Transverse colon (tissue), 4 donors: ENCODE measurements around the gene DMAP1. TPM values are rescaled to one million over a fixed set of nuclear protein-coding genes. Genes with fewer than 3 reads are reported as not detected.

Source experiments
- DNase-seq: peaks from one replicate; pipeline ENCODE4 v3.0.0-alpha.2; 2019
- H3K27ac ChIP-seq, 4 donors: fragments of 200-600 bp; sonication (generic); 2 replicates each; pipeline ENCODE4 v1.5.1; 2016 to 2018; ENCODE audit warnings: inconsistent platforms in 4 of 4
- H3K27me3 ChIP-seq: fragments of 200-600 bp; sonication (generic); 2 replicates; pipeline ENCODE4 v1.5.1; 2017; ENCODE audit warnings: inconsistent platforms
- H3K36me3 ChIP-seq, 4 donors: fragments of 200-600 bp; sonication (generic); 2 replicates each; pipeline ENCODE4 v1.5.1; 2017 to 2019; ENCODE audit warnings: inconsistent platforms in 4 of 4
- H3K4me1 ChIP-seq, 4 donors: fragments of 200-600 bp; sonication (generic); 2 replicates each; pipeline ENCODE4 v1.5.1; 2017 to 2020; ENCODE audit warnings: inconsistent platforms in 4 of 4
- H3K4me3 ChIP-seq, 4 donors: fragments of 200-600 bp; sonication (generic); 1 replicate in 1 of 4; 2 replicates in 3 of 4; pipeline versions ENCODE4 v1.5.1 to v1.6.1; 2017 to 2019; ENCODE audit warnings: inconsistent platforms in 4 of 4
- H3K9me3 ChIP-seq, 2 donors: fragments of 200-600 bp; sonication (generic); 2 replicates each; pipeline ENCODE4 v1.5.1; 2017 to 2019; ENCODE audit warnings: inconsistent platforms in 2 of 2
- EP300 ChIP-seq: sonication (generic); formaldehyde crosslinking; IDR thresholded peaks from one replicate; pipeline ENCODE4 v1.6.1; 2017; ENCODE audit warnings: antibody characterized with exemption, low read depth
- POLR2A ChIP-seq: fragments of 450-650 bp; IDR thresholded peaks from one replicate; pipeline ENCODE4 v1.6.1; 2016; ENCODE audit warnings: antibody characterized with exemption, mild to moderate bottlenecking, moderate library complexity
- POLR2AphosphoS5 ChIP-seq, 3 donors: sonication (generic); formaldehyde crosslinking; IDR thresholded peaks; one replicate each; pipeline ENCODE4 v1.6.1; 2016; ENCODE audit warnings: antibody characterized with exemption in 3 of 3
- WGBS, 2 donors: methylation state at CpG; one replicate each; pipeline ENCODE4 v1.1.5; 2018; ENCODE audit warnings: low coverage in 1 of 2; 5-methylcytosine and 5-hydroxymethylcytosine counted together
- in situ Hi-C, 4 donors: fragments of 200-750 bp; cut with MboI; loops; one replicate each; pipeline versions ENCODE4 v1.15.0 to v1.15.1; 2017; ENCODE audit warnings: low sequenced_read_pairs in 3 of 4, low pct_ligation_motif_present in 1 of 4, low pct_unique_long_range_greater_than_20kb in 1 of 4
- intact Hi-C: fragments of 100-400 bp; cut with DNase I; formaldehyde crosslinking; loops from one replicate; pipeline ENCODE4 v1.15.1; 2023; ENCODE audit warnings: low total_unique reads
- total RNA-seq, 4 donors: library from RNA; depleted of rRNA; stranded (reverse); fragments of >200 nt; gene quantifications; one replicate each; pipeline ENCODE4 v1.1.0, GENCODE V29; 2016
- TF ChIP-seq, protein P1 (sequence below), 5 experiments: fragments of 200-600 bp in 3 of 5; fragments of 450-650 bp in 2 of 5; sonication (generic) in 3 of 5; IDR thresholded peaks; 1 replicate in 2 of 5; 2 replicates in 3 of 5; pipeline ENCODE4 v1.5.1; 2016 to 2017; ENCODE audit warnings: antibody characterized with exemption in 5 of 5, inconsistent platforms in 3 of 5, mild to moderate bottlenecking in 2 of 5, moderate library complexity in 1 of 5

The DMAP1 gene
- total RNA-seq, 4 donors from 2014 or later, result 57.8 to 130 (median 93.6) TPM

DNA sequence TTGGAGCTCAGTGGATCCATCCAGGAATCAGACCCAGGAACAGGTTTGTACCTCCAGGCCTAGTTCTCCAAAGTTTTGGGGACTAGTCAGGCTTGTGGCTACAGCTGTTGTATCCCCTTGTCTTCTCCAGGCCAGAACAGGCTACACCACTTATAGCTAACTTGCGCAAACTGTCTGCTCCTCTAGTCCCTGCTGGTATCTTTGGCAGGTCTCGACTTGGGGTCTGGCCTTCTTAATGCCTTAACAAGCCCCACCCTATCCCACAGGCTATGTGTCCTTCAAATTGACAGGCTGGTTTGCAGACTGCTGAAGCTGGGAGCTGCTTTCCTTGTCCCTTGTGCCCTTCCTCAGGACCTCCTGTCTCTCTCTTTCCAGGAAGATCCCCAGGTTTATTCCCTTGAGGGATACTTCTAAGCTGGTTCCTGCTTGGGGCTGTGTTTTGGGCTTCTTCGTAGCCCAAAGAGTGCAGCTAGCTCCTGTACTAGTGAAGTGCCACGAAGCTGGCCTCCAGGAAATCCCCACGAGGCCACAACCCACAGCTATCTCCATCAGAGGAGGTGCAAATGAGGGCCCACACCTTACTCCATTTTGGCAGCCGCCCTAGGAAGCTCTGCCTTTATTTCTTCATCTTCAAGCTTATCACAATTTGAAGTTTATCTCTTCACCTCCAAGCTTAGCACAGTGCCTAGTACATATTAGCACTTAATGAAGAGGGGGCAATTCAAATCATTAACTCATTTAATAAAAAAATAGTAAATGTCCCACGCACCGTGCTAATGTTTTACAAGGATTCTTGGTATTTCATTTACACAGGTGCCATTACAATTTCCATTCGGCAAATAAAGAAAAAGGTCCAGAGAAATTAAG lies 683 bp upstream of the DMAP1 start:
- intact Hi-C loops, result no loop called here

DNA sequence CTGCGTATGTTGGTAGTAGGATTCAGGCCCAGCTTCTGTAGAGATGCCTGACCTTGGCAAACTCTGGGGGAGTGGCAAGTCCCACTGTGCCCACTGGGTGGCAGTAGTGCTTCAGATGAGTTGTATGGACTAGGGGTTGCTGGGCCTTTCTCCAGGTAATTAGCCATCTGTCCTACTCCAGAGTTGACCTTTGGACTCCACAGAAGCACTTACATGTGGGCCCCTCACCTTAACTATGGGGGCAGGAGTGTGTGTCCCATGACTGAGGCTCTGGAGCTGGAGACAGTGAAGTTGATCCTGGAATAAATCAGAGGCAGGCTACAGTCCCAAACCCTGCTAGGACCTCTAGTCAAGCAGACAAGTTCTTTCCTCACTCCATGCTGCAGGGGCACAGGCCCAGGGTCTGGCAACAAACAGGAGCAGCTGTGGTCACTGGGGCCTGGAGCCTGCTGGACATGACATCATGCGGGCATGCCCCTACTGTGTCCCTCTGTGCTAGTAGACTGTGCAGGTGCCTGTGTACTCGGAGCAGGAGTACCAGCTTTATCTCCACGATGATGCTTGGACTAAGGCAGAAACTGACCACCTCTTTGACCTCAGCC lies 4.6 kb downstream of the DMAP1 start:
- in situ Hi-C loops (loop anchor here (10.0 to 25.0 kb wide), 4 partner anchors 94 to 369 kb away; no protein-coding TSS in a partner anchor), intact Hi-C loops (loop anchor here (5.0 kb wide), 2 partner anchors 99 to 374 kb away; no protein-coding TSS in a partner anchor)
- peak; percentile 88 for DNase-seq
- TF ChIP-seq POLR2A (no peak), POLR2AphosphoS5 (IDR thresholded peaks at IDR 0.05) (peak in 2 of 3 donors; percentile 13 to 20)
- TF ChIP-seq, protein P1, sequence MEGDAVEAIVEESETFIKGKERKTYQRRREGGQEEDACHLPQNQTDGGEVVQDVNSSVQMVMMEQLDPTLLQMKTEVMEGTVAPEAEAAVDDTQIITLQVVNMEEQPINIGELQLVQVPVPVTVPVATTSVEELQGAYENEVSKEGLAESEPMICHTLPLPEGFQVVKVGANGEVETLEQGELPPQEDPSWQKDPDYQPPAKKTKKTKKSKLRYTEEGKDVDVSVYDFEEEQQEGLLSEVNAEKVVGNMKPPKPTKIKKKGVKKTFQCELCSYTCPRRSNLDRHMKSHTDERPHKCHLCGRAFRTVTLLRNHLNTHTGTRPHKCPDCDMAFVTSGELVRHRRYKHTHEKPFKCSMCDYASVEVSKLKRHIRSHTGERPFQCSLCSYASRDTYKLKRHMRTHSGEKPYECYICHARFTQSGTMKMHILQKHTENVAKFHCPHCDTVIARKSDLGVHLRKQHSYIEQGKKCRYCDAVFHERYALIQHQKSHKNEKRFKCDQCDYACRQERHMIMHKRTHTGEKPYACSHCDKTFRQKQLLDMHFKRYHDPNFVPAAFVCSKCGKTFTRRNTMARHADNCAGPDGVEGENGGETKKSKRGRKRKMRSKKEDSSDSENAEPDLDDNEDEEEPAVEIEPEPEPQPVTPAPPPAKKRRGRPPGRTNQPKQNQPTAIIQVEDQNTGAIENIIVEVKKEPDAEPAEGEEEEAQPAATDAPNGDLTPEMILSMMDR (IDR thresholded peaks at IDR 0.05), result peak; percentile 85 to 93 (median 90)
- peaks cover 0 to 16% (median 15%) of the 10 kb centered on the region in 4 donors for H3K4me1 ChIP-seq
- H3K27ac ChIP-seq, result peak overlapping the region in 1 of 4 donors; percentile 26
- H3K9me3 ChIP-seq, result no peaks in the 10 kb centered on the region
- peaks cover 0 to 15% (median 5%) of the 10 kb centered on the region in 4 donors for H3K36me3 ChIP-seq
- no peaks in the 10 kb centered on the region for H3K27me3 ChIP-seq
- no peak overlapping the region for H3K4me3 ChIP-seq
- WGBS, 2 donors, result 60% methylated on average over 4 of the region's 4 CpGs; no CpG with 5 or more reads in 1 of the 2 donors

More for the DNA sequence above, 683 bp upstream of the DMAP1 start:
- Histone ChIP-seq H3K4me1 (peaks cover 5 to 17% (median 16%) of the 10 kb centered on the region in 4 donors), H3K36me3 (no peaks in the 10 kb centered on the region), H3K4me3 (peak overlapping the region; percentile 22 to 88 (median 72)), H3K27me3 (no peaks in the 10 kb centered on the region), H3K9me3 (no peaks in the 10 kb centered on the region), H3K27ac (peak overlapping the region; percentile 70 to 88 (median 84))
- TF ChIP-seq EP300, result no peak
- TF ChIP-seq, protein P1 (IDR thresholded peaks at IDR 0.05), result peak in 1 of 5 experiments; percentile 4
- no peak for TF ChIP-seq POLR2A
- no peak for TF ChIP-seq POLR2AphosphoS5 (IDR thresholded peaks at IDR 0.05)
- in situ Hi-C loops, result loop anchor here (10.0 to 25.0 kb wide), 4 partner anchors 100 to 375 kb away; no protein-coding TSS in a partner anchor
- no peak for DNase-seq
- 30 to 42% methylated on average over 5 to 9 of the region's 9 CpGs for WGBS, 2 donors

DNA sequence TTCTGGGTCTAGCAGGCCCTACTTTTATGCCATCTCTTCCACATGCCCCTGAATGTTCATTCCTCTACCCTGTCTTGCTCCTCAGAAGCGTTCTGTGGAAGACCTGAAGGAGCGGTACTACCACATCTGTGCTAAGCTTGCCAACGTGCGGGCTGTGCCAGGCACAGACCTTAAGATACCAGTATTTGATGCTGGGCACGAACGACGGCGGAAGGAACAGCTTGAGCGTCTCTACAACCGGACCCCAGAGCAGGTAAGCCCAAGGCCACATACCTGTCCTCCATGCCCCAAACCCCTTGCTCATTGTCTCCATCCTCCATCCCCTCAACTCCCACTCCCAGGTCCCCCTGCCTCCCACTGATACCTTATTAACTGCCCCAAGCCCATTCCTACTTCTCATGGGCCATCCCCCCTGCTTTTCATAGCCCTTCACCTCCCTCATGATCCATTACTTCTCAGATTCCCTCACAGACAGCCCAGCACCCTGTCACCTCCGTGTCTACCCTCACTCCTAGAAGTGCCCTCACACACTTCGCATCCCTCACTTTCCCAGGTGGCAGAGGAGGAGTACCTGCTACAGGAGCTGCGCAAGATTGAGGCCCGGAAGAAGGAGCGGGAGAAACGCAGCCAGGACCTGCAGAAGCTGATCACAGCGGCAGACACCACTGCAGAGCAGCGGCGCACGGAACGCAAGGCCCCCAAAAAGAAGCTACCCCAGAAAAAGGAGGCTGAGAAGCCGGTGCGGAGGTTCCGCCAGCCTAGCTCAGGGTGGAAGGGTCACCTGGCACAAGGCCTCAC lies 5.4 kb downstream of the DMAP1 start:
- 91 to 94% methylated on average over 14 to 24 of the region's 24 CpGs for WGBS, 2 donors
- intact Hi-C loops (loop anchor here (5.0 kb wide), 2 partner anchors 99 to 374 kb away; no protein-coding TSS in a partner anchor), in situ Hi-C loops (loop anchor here (10.0 to 25.0 kb wide), 4 partner anchors 94 to 369 kb away; no protein-coding TSS in a partner anchor)
- no peaks in the 10 kb centered on the region for H3K27me3 ChIP-seq
- no peak for TF ChIP-seq EP300
- TF ChIP-seq POLR2A, result no peak
- TF ChIP-seq, protein P1 (IDR thresholded peaks at IDR 0.05), result no peak
- no peak for TF ChIP-seq POLR2AphosphoS5 (IDR thresholded peaks at IDR 0.05)
- H3K36me3 ChIP-seq, result peaks cover 0 to 15% (median 5%) of the 10 kb centered on the region in 4 donors
- no peak overlapping the region for H3K27ac ChIP-seq
- no peaks in the 10 kb centered on the region for H3K9me3 ChIP-seq
- DNase-seq, result no peak
- no peak overlapping the region for H3K4me3 ChIP-seq
- H3K4me1 ChIP-seq, result peaks cover 0 to 16% (median 14%) of the 10 kb centered on the region in 4 donors
